GM06990 (cell line): Measurements from ENCODE around the gene GIMAP2.

ENCODE experiments used
- DNase-seq: peaks from one replicate; pipeline ENCODE4 v3.0.0-alpha.2; 2011; ENCODE audit not compliant: insufficient read length; ENCODE audit errors: extremely low read depth
- H3K27me3 ChIP-seq: replicated peaks from 2 replicates; pipeline ENCODE4 v1.6.0; 2011; ENCODE audit warnings: low read length; ENCODE audit not compliant: control insufficient read depth, insufficient read depth
- H3K36me3 ChIP-seq: 2 replicates; pipeline ENCODE4 v1.5.1; 2011; ENCODE audit warnings: low read length; ENCODE audit not compliant: control insufficient read depth, insufficient read depth
- H3K4me3 ChIP-seq: replicated peaks from 2 replicates; pipeline ENCODE4 v1.5.1; 2011; ENCODE audit warnings: low read depth, mild to moderate bottlenecking, control low read depth, low read length
- TF ChIP-seq, protein P1 (sequence below): IDR thresholded peaks from 2 replicates; pipeline ENCODE4 v1.5.1; 2011; ENCODE audit warnings: low read length, control low read depth, mild to moderate bottlenecking, inconsistent platforms; ENCODE audit not compliant: insufficient read depth, poor library complexity, severe bottlenecking

Gene GIMAP2

DNA sequence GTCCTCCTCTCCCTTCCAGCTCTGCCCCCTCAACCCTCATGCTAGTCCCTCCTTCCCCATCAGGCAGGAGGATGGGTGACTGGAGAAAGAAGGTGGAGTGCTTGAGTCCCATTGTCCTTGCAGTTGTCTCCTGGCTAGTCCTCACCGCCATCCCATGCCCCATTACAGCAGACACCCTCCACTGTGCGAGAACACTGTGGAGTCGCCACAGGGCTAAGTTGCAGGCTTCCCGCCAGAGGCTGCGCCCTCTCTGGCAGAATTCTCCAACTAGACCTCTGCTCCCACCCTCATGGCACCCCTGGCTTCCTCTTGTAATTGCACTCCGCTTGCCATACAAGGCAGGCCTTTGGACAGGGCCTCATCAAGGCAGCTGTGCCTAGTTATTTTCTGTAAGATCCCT lies 3.1 kb downstream of the GIMAP2 start:
- Histone ChIP-seq H3K4me3 (no peak overlapping the region), H3K27me3 (no peaks in the 10 kb centered on the region), H3K36me3 (peaks cover 21% of the 10 kb centered on the region)
- DNase-seq, result no peak
- TF ChIP-seq, protein P1, sequence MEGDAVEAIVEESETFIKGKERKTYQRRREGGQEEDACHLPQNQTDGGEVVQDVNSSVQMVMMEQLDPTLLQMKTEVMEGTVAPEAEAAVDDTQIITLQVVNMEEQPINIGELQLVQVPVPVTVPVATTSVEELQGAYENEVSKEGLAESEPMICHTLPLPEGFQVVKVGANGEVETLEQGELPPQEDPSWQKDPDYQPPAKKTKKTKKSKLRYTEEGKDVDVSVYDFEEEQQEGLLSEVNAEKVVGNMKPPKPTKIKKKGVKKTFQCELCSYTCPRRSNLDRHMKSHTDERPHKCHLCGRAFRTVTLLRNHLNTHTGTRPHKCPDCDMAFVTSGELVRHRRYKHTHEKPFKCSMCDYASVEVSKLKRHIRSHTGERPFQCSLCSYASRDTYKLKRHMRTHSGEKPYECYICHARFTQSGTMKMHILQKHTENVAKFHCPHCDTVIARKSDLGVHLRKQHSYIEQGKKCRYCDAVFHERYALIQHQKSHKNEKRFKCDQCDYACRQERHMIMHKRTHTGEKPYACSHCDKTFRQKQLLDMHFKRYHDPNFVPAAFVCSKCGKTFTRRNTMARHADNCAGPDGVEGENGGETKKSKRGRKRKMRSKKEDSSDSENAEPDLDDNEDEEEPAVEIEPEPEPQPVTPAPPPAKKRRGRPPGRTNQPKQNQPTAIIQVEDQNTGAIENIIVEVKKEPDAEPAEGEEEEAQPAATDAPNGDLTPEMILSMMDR, result no peak

DNA sequence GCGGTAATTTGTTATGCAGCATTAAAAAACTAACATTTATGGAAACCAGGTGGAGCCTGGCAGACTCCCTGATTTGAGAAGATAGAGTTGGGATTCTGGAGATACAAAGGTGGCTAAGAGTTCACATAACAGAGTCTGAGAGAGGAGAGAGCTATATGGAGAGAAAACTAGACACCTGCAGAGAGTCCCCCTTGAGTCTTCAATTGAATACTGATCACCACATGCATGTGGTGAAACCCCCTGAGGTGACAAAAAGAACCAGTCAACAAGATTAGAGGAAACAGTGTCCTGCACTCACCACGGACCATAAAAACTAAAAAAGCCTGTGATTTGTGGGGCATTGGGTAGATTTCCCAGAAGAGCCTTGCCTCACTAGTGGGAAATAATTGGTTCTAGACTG lies 10.1 kb downstream of the GIMAP2 start:
- no peak overlapping the region for H3K4me3 ChIP-seq
- TF ChIP-seq, protein P1, result no peak
- no peak for DNase-seq
- peaks cover 13% of the 10 kb centered on the region for H3K36me3 ChIP-seq
- no peaks in the 10 kb centered on the region for H3K27me3 ChIP-seq

DNA sequence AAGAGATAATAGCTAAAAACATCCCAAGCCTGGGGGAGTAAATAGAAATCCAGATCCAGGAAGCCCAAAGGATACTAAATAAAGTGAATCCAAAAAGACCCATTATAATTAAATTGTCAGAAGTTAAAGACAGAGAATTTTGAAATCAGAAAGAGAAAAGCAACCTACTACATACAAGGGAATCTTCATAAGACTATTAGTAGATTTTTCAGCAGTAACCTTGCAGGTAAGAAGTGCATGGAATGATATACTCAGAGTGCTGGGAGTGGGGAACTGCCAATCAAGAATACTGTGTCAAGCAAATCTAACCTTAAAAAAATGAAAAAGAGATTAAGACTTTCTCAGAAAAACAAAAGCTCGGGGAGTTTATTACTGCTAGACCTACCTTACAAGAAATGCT lies 17.7 kb downstream of the GIMAP2 start:
- DNase-seq, result no peak
- no peak overlapping the region for H3K4me3 ChIP-seq
- no peaks in the 10 kb centered on the region for H3K27me3 ChIP-seq
- no peaks in the 10 kb centered on the region for H3K36me3 ChIP-seq
- TF ChIP-seq, protein P1, result no peak

DNA sequence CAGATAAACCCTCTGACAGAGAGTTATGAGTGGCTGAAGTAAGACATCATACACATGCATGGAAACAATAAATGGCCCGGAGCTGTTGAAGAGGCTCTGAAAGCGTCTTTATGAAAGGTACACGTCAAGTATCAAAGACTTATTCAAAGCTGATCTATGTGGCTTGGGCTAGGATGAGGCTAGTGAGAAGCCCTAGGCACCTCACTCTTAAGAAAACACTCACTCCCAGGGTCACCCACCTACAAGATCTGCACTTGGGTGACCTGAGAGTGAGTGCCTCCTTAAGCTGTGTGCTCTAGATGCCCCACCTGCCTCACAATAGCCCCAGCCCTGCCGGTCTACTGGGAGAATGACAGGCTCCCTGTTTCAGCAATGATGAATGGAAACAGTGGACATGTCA lies 29.8 kb downstream of the GIMAP2 start:
- Histone ChIP-seq H3K36me3 (peaks cover 4% of the 10 kb centered on the region), H3K27me3 (no peaks in the 10 kb centered on the region), H3K4me3 (no peak overlapping the region)
- no peak for DNase-seq
- TF ChIP-seq, protein P1, result no peak

DNA sequence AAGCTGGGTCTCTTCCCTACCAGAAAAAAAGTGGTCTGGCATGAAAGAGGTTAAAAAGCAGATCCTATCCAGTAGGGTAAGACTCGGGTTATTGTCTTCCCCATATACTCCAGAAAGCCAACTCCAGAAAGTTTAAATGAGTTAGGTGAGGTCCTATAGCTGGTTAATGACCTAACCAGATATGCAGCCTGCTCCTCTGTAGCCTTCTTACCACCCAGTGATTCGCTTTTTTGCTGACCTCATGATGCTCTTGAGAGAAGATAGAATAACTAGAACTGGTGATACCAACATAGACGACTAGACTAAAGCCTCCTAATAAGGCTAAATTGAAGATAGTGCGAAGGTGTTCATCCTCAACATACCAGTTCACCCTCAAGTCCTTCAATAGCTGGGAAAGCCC lies 30.2 kb downstream of the GIMAP2 start:
- no peak for DNase-seq
- Histone ChIP-seq H3K4me3 (no peak overlapping the region), H3K27me3 (no peaks in the 10 kb centered on the region), H3K36me3 (peaks cover 4% of the 10 kb centered on the region)
- TF ChIP-seq, protein P1, result no peak

DNA sequence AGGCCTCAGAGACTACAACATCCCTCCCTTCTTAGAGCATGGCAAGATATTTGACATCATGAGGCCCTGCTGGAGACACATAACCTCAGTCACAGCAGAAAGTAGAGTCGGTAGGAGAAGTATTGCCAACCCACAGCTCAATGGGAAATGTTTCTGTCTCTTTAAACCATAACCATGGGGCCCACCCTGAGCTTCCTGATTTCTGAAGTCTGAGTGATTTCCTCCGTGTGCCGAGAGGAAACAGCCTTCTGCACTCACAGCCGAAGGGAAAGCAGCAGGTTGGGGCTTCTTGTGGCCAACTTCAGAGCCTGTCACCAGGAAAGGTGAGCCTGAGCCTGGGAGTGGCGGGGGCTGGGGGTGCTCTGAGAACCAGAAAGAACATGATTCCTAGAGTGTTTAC lies 30.9 kb downstream of the GIMAP2 start, which contains the start of gene GIMAP1:
Gene GIMAP1 (plus strand): TSS at position 246 of the 400 bp plus-strand sequence. CDS start 2,435 bp downstream, outside the sequence.
- no peak for DNase-seq
- TF ChIP-seq, protein P1, result no peak
- no peaks in the 10 kb centered on the region for H3K27me3 ChIP-seq
- H3K36me3 ChIP-seq, result peaks cover 4% of the 10 kb centered on the region
- peak within 1 kb of the TSS; percentile 67 for H3K4me3 ChIP-seq
